HG02870 (cell line): ENCODE data around the gene ADAMTSL1.
"Not testable (repeated sequence)": the region's sequence is repeated elsewhere in the genome, so short reads cannot be mapped to it uniquely, and the experiment has no call there.

Experiments used
- ATAC-seq: cut with Tn5 transposase; IDR thresholded peaks from one replicate; pipeline ENCODE4 v1.9.1; 2021; ENCODE audit warnings: mild to moderate bottlenecking, moderate library complexity; ENCODE audit not compliant: unreplicated experiment

Gene ADAMTSL1

GRCh38 chr9:18849270-18849669 lies 375.3 kb downstream of the ADAMTSL1 start:
- ATAC-seq: no peak

- ATAC-seq: no peak
Observed at GRCh38 chr9:18849890-18850677, 376.1 kb downstream of the ADAMTSL1 start.

GRCh38 chr9:18851069-18851795 lies 377.3 kb downstream of the ADAMTSL1 start:
- ATAC-seq: no peak

- no peak for ATAC-seq
Observed at GRCh38 chr9:18855656-18856055, 381.7 kb downstream of the ADAMTSL1 start.

- no peak for ATAC-seq
Observed at GRCh38 chr9:18857334-18857733, 383.4 kb downstream of the ADAMTSL1 start.

- no peak for ATAC-seq
Observed at GRCh38 chr9:18857769-18858168, 383.8 kb downstream of the ADAMTSL1 start.

GRCh38 chr9:18861609-18862544 lies 387.9 kb downstream of the ADAMTSL1 start:
- no peak for ATAC-seq

- ATAC-seq: no peak
Observed at GRCh38 chr9:18863791-18864190, 389.8 kb downstream of the ADAMTSL1 start.

GRCh38 chr9:18864516-18864915 lies 390.6 kb downstream of the ADAMTSL1 start:
- no peak for ATAC-seq

GRCh38 chr9:18865542-18865941 lies 391.6 kb downstream of the ADAMTSL1 start:
- no peak for ATAC-seq

- no peak for ATAC-seq
Observed at GRCh38 chr9:18866121-18866831, 392.3 kb downstream of the ADAMTSL1 start.

GRCh38 chr9:18869725-18870124 lies 395.8 kb downstream of the ADAMTSL1 start:
- ATAC-seq: no peak

- no peak for ATAC-seq
Observed at GRCh38 chr9:18874069-18874468, 400.1 kb downstream of the ADAMTSL1 start.

- not testable (repeated sequence) for ATAC-seq
Observed at GRCh38 chr9:18874990-18875389, 401.0 kb downstream of the ADAMTSL1 start.

GRCh38 chr9:18877984-18878383 lies 404.0 kb downstream of the ADAMTSL1 start:
- no peak for ATAC-seq

GRCh38 chr9:18881758-18882157 lies 407.8 kb downstream of the ADAMTSL1 start:
- ATAC-seq: no peak

- no peak for ATAC-seq
Observed at GRCh38 chr9:18887546-18887945, 413.6 kb downstream of the ADAMTSL1 start.

GRCh38 chr9:18888290-18888689 lies 414.3 kb downstream of the ADAMTSL1 start:
- ATAC-seq: no peak

GRCh38 chr9:18889550-18889949 lies 415.6 kb downstream of the ADAMTSL1 start:
- no peak for ATAC-seq

GRCh38 chr9:18890372-18890771 lies 416.4 kb downstream of the ADAMTSL1 start:
- ATAC-seq: no peak
